Retinal pigment epithelial cell (primary cell): ENCODE data around the gene NRG3.
A peak's percentile ranks its signal among the peaks of the same experiment; 100 is the strongest.

Source experiments
- DNase-seq: peaks from one replicate; pipeline ENCODE4 v3.0.0-alpha.2; 2010; ENCODE audit warnings: low read depth
- H3K4me3 ChIP-seq: 2 replicates; pipeline ENCODE4 v1.5.1; 2011; ENCODE audit warnings: mild to moderate bottlenecking, low read length, control low read depth, moderate library complexity
- CTCF ChIP-seq: conservative IDR thresholded peaks from 2 replicates; pipeline ENCODE4 v1.5.1; 2011; ENCODE audit warnings: low read depth, low read length, control low read depth, inconsistent platforms

Gene NRG3

GRCh38 chr10:82267960-82268359, 393.0 kb downstream of the NRG3 start:
- H3K4me3 ChIP-seq = no peak overlapping the region
- no peak for DNase-seq
- no peak for TF ChIP-seq CTCF

GRCh38 chr10:82277591-82277990, 402.6 kb downstream of the NRG3 start:
- no peak for DNase-seq
- TF ChIP-seq CTCF = no peak
- H3K4me3 ChIP-seq = no peak overlapping the region

- no peak overlapping the region for H3K4me3 ChIP-seq
- TF ChIP-seq CTCF = no peak
- DNase-seq = no peak
Observed at GRCh38 chr10:82278401-82279182, 403.6 kb downstream of the NRG3 start.

- no peak for DNase-seq
- no peak overlapping the region for H3K4me3 ChIP-seq
- TF ChIP-seq CTCF = no peak
Observed at GRCh38 chr10:82282782-82283456, 407.9 kb downstream of the NRG3 start.

GRCh38 chr10:82284180-82284579, 409.2 kb downstream of the NRG3 start:
- H3K4me3 ChIP-seq = no peak overlapping the region
- TF ChIP-seq CTCF = no peak
- no peak for DNase-seq

GRCh38 chr10:82288461-82288881, 413.5 kb downstream of the NRG3 start:
- TF ChIP-seq CTCF = no peak
- H3K4me3 ChIP-seq = no peak overlapping the region
- DNase-seq = peak; percentile 39

- TF ChIP-seq CTCF = no peak
- no peak overlapping the region for H3K4me3 ChIP-seq
- no peak for DNase-seq
Observed at GRCh38 chr10:82289945-82290344, 415.0 kb downstream of the NRG3 start.
